Measurements from ENCODE around the gene RABAC1. TPM values are rescaled to one million over a fixed set of nuclear protein-coding genes. Genes with fewer than 3 reads are reported as not detected.
A peak's percentile ranks its signal among the peaks of the same experiment; 100 is the strongest.

The RABAC1 gene
- total and polyA plus RNA-seq, 2 of the 13 experiments (the other 11 are each of a cell fraction or from before 2014, with no cell fraction given) = 37.4 to 74.0 TPM

DNA sequence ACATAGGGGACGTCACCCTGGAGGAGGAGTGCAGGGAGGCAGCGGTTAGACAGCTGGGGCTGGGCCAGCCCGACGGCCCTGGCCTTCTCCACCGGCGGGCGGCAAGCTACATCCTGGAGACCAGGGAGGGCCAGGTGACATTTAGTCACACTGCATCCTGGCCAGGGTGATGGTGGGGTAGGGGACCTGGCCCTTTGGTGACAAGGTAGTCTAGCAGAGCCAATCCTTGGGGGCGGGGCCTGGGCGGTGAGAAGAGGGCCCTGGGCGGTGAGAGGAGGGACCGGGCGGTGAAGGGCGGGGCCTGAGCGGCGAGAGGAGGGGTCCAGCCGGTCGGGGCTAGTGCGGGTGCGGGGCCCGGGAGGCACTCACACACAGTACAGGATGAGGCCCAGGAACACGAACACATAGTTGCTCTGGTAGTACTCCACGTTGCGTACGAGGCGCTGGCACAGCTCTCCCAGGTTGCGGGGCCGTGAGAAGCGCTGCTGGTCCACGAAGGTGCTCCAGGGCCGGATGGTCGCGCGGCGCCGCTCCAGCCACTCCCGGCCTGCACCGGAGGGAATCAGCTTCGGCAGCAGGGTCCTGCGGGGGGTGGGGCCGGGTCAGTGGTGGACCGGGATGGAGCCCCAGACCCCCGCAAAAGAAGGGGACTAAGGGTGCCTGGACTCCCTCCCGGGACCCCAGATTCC, 610 bp downstream of the RABAC1 start (continued):
- no peak for TF ChIP-seq ZNF562 (CRISPR knock-in tag; IDR thresholded peaks at IDR 0.05; ENCODE audit: borderline replicate concordance)
- TF ChIP-seq MXD4 (CRISPR knock-in tag; IDR thresholded peaks at IDR 0.05) = peak; percentile 44
- TF ChIP-seq ZNF281 (CRISPR knock-in tag; IDR thresholded peaks at IDR 0.05; ENCODE audit: borderline replicate concordance) = no peak
- no peak for TF ChIP-seq ZNF484 (CRISPR knock-in tag; IDR thresholded peaks at IDR 0.05; ENCODE audit: borderline replicate concordance, low read depth)
- TF ChIP-seq, protein P1, sequence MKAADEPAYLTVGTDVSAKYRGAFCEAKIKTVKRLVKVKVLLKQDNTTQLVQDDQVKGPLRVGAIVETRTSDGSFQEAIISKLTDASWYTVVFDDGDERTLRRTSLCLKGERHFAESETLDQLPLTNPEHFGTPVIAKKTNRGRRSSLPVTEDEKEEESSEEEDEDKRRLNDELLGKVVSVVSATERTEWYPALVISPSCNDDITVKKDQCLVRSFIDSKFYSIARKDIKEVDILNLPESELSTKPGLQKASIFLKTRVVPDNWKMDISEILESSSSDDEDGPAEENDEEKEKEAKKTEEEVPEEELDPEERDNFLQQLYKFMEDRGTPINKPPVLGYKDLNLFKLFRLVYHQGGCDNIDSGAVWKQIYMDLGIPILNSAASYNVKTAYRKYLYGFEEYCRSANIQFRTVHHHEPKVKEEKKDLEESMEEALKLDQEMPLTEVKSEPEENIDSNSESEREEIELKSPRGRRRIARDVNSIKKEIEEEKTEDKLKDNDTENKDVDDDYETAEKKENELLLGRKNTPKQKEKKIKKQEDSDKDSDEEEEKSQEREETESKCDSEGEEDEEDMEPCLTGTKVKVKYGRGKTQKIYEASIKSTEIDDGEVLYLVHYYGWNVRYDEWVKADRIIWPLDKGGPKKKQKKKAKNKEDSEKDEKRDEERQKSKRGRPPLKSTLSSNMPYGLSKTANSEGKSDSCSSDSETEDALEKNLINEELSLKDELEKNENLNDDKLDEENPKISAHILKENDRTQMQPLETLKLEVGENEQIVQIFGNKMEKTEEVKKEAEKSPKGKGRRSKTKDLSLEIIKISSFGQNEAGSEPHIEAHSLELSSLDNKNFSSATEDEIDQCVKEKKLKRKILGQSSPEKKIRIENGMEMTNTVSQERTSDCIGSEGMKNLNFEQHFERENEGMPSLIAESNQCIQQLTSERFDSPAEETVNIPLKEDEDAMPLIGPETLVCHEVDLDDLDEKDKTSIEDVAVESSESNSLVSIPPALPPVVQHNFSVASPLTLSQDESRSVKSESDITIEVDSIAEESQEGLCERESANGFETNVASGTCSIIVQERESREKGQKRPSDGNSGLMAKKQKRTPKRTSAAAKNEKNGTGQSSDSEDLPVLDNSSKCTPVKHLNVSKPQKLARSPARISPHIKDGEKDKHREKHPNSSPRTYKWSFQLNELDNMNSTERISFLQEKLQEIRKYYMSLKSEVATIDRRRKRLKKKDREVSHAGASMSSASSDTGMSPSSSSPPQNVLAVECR (CRISPR knock-in tag; IDR thresholded peaks at IDR 0.05; ENCODE audit: borderline replicate concordance) = peak; percentile 57
- 0 out of 2 replicates have a peak, but pooled peaks have one; percentile 1 for TF ChIP-seq RXRA (CRISPR knock-in tag; IDR thresholded peaks at IDR 0.05)
- TF ChIP-seq MTA1 (CRISPR knock-in tag; IDR thresholded peaks at IDR 0.05; ENCODE audit: borderline replicate concordance) = 0 out of 2 replicates have a peak, but pooled peaks have one; percentile 31
- no peak for TF ChIP-seq FOXM1 (CRISPR knock-in tag; IDR thresholded peaks at IDR 0.05)
- TF ChIP-seq MTERF4 (CRISPR knock-in tag; IDR thresholded peaks at IDR 0.05) = no peak
- TF ChIP-seq HES4 (CRISPR knock-in tag; IDR thresholded peaks at IDR 0.05; ENCODE audit: borderline replicate concordance) = no peak
- no peak for TF ChIP-seq ZKSCAN1 (IDR thresholded peaks at IDR 0.05; ENCODE audit: low read length)
- TF ChIP-seq ZBTB34 (CRISPR knock-in tag; IDR thresholded peaks at IDR 0.05) = 0 out of 2 replicates have a peak, but pooled peaks have one; percentile 10
- TF ChIP-seq, protein P2, sequence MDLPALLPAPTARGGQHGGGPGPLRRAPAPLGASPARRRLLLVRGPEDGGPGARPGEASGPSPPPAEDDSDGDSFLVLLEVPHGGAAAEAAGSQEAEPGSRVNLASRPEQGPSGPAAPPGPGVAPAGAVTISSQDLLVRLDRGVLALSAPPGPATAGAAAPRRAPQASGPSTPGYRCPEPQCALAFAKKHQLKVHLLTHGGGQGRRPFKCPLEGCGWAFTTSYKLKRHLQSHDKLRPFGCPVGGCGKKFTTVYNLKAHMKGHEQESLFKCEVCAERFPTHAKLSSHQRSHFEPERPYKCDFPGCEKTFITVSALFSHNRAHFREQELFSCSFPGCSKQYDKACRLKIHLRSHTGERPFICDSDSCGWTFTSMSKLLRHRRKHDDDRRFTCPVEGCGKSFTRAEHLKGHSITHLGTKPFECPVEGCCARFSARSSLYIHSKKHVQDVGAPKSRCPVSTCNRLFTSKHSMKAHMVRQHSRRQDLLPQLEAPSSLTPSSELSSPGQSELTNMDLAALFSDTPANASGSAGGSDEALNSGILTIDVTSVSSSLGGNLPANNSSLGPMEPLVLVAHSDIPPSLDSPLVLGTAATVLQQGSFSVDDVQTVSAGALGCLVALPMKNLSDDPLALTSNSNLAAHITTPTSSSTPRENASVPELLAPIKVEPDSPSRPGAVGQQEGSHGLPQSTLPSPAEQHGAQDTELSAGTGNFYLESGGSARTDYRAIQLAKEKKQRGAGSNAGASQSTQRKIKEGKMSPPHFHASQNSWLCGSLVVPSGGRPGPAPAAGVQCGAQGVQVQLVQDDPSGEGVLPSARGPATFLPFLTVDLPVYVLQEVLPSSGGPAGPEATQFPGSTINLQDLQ (CRISPR knock-in tag; IDR thresholded peaks at IDR 0.05) = no peak
- TF ChIP-seq SRSF9 (IDR thresholded peaks at IDR 0.05; ENCODE audit: borderline replicate concordance, insufficient read depth, low read depth, low read length, poor library complexity, severe bottlenecking) = no peak
- TF ChIP-seq ZNF546 (CRISPR knock-in tag; conservative IDR thresholded peaks at IDR 0.05) = no peak

All from HepG2 (cell line).